ENCODE data around the gene INPPL1. TPM values are rescaled to one million over a fixed set of nuclear protein-coding genes. Genes with fewer than 3 reads are reported as not detected.

Gene INPPL1
- total and polyA plus RNA-seq, 2 donors (not counting 1 experiment from before 2014, with no cell fraction given): 205 to 208 TPM

DNA sequence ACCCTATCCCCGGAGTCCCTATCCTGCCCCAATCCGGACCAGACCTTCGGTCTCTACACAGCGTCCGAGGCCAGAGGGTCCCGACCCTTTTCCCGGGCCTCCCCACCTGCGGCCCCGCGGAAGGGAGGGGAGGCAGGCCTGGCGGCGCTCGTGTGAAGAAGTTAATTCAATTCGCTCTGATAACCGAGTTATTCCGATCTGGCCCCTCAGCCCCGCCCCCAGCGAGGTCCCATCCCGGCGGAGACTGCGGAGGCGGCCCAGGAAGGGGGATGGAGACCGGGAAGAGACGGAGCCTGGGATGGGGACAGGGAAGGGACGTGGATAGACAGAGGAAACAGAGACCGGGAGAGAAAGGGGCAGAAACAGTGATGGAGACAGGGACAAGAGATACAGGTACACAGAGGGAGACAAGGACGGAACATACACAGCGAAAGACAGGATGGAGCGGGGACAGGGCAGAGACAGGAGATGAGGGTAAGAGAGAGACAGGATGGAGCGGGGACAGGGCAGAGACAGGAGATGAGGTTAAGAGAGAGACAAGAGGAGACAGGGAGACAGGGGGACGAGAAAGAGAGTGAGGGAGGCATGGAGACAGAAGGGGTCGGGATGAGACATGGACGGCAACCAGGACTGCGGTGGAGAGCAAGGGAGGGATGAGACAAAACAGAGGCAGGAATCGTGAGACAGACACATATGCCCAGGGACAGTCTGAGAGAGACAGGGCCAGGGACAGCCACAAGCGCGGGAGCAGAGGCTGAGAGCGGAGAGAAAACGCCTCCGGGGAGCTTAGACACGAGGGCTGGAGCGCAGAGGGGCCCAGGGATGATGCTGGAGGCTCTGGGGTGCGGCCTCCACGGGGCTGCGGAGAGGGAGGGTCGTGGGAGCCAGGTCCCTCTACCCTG lies 20.0 kb downstream of the INPPL1 start:
- 13% methylated on average over 45 of the region's 46 CpGs for WGBS (ENCODE audit: insufficient coverage)

More for the DNA sequence above, 20.0 kb downstream of the INPPL1 start:
- H3K4me2 ChIP-seq (replicated peaks; ENCODE audit: low read depth, low read length, poor library complexity, severe bottlenecking): peak overlapping the region; percentile 47
- Mint-ChIP-seq H3K4me3 (peak overlapping the region; percentile 2), H3K9me3 (ENCODE audit: insufficient read depth) (no peaks in the 10 kb centered on the region), H3K27me3 (peaks cover 40% of the 10 kb centered on the region), H3K27ac (no peak overlapping the region), H3K4me1 (peaks cover 25% of the 10 kb centered on the region)
- CTCF ChIA-PET: no interaction called here
- H3K4me1 ChIP-seq (ENCODE audit: control insufficient read depth in 2 of 2, insufficient read depth in 2 of 2, low read length in 2 of 2): peaks cover 17 to 34% of the 10 kb centered on the region in 2 donors
- H3K27me3 ChIP-seq (replicated peaks in 1 of 4; ENCODE audit: control extremely low read depth in 1 of 4, control insufficient read depth in 3 of 4, insufficient read depth in 4 of 4, low read length in 3 of 4): peaks cover 0 to 73% (median 43%) of the 10 kb centered on the region in 4 experiments
- TF ChIP-seq EZH2 (IDR thresholded peaks at IDR 0.05; ENCODE audit: borderline replicate concordance, insufficient read depth, low read depth, low read length, poor library complexity, severe bottlenecking): peak; percentile 97
- TF ChIP-seq, protein P1, sequence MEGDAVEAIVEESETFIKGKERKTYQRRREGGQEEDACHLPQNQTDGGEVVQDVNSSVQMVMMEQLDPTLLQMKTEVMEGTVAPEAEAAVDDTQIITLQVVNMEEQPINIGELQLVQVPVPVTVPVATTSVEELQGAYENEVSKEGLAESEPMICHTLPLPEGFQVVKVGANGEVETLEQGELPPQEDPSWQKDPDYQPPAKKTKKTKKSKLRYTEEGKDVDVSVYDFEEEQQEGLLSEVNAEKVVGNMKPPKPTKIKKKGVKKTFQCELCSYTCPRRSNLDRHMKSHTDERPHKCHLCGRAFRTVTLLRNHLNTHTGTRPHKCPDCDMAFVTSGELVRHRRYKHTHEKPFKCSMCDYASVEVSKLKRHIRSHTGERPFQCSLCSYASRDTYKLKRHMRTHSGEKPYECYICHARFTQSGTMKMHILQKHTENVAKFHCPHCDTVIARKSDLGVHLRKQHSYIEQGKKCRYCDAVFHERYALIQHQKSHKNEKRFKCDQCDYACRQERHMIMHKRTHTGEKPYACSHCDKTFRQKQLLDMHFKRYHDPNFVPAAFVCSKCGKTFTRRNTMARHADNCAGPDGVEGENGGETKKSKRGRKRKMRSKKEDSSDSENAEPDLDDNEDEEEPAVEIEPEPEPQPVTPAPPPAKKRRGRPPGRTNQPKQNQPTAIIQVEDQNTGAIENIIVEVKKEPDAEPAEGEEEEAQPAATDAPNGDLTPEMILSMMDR (IDR thresholded peaks at IDR 0.05): no peak
- H3K36me3 ChIP-seq (replicated peaks in 1 of 2; ENCODE audit: control extremely low read depth in 1 of 2, control insufficient read depth in 1 of 2, extremely low read depth in 1 of 2, insufficient read depth in 2 of 2, low read length in 1 of 2): no peaks in the 10 kb centered on the region
- no peaks in the 10 kb centered on the region for H4K20me1 ChIP-seq (ENCODE audit: control insufficient read depth, insufficient read depth, low read length, poor library complexity, severe bottlenecking)
- H2AFZ ChIP-seq (ENCODE audit: insufficient read depth, low read depth, low read length, poor library complexity, severe bottlenecking): no peak overlapping the region
- no peak for ATAC-seq (ENCODE audit: low read depth)
- no peak overlapping the region for H3K9ac ChIP-seq (ENCODE audit: low read length)
- no peak for DNase-seq
- intact Hi-C loops (cut with micrococcal nuclease): no loop called here
- H3K9me3 ChIP-seq (ENCODE audit: control extremely low read depth in 1 of 3, control insufficient read depth in 2 of 3, insufficient read depth in 1 of 3, low read length in 2 of 3): peaks cover 0 to 25% (median 0%) of the 10 kb centered on the region in 3 donors
- H3K4me3 ChIP-seq (ENCODE audit: control extremely low read depth in 1 of 5, extremely low read depth in 1 of 5, insufficient read depth in 1 of 5, low read depth in 2 of 5, low read length in 4 of 5): peak overlapping the region in 1 of 5 experiments; percentile 14
- H3K79me2 ChIP-seq (ENCODE audit: control insufficient read depth, insufficient read depth, low read length): no peaks in the 10 kb centered on the region
- no peak overlapping the region for H3K27ac ChIP-seq (ENCODE audit: low read length in 2 of 2)
- POLR2A ChIA-PET: no interaction called here
